GM23248 (cell line): ENCODE results near the gene CMTM6.

ENCODE experiments used
- EZH2 ChIP-seq: fragments of 200-600 bp; sonication (generic); IDR thresholded peaks from 2 replicates; pipeline ENCODE4 v1.6.1; 2018; ENCODE audit warnings: antibody characterized with exemption, mild to moderate bottlenecking; ENCODE audit not compliant: insufficient read depth, poor library complexity, severe bottlenecking
- EZH2phosphoT487 ChIP-seq: fragments of 200-600 bp; sonication (generic); IDR thresholded peaks from 2 replicates; pipeline ENCODE4 v1.6.1; 2018; ENCODE audit warnings: antibody characterized with exemption, moderate library complexity, mild to moderate bottlenecking, low read depth; ENCODE audit not compliant: insufficient read depth

DNA sequence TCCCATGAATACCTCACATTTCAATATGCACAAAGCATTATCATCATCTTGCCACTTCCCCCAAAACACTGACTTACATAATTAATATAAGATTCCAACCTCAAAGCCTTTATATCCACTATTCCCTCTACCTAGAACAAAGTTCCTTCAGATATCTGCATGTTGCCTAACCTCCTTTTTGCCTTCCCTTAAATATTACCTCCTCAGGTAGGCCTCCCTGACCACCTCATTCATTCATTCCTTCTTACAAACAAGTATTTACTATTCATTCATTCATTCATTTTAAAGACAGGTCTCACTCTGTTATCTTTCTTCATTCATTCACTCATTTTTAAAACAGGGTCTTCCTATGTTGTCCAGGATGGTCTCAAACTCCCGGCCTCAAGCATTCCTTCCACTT lies 49.4 kb upstream of the CMTM6 start:
- TF ChIP-seq EZH2 (no peak), EZH2phosphoT487 (no peak)
